DOHH2 (cell line): ENCODE results near the gene SP9.

ENCODE experiments used
- EZH2phosphoT487 ChIP-seq: fragments of 200-600 bp; sonication (generic); IDR thresholded peaks from 2 replicates; pipeline ENCODE4 v1.6.1; 2017; ENCODE audit warnings: borderline replicate concordance, mild to moderate bottlenecking, antibody characterized with exemption, low read length, moderate library complexity, mixed read lengths
- TF ChIP-seq, protein P1 (sequence below): fragments of 200-600 bp; sonication (generic); IDR thresholded peaks from one replicate; pipeline ENCODE4 v1.5.1; 2014; ENCODE audit warnings: antibody characterized with exemption, mild to moderate bottlenecking, low read depth, low read length; ENCODE audit not compliant: poor library complexity, severe bottlenecking

DNA sequence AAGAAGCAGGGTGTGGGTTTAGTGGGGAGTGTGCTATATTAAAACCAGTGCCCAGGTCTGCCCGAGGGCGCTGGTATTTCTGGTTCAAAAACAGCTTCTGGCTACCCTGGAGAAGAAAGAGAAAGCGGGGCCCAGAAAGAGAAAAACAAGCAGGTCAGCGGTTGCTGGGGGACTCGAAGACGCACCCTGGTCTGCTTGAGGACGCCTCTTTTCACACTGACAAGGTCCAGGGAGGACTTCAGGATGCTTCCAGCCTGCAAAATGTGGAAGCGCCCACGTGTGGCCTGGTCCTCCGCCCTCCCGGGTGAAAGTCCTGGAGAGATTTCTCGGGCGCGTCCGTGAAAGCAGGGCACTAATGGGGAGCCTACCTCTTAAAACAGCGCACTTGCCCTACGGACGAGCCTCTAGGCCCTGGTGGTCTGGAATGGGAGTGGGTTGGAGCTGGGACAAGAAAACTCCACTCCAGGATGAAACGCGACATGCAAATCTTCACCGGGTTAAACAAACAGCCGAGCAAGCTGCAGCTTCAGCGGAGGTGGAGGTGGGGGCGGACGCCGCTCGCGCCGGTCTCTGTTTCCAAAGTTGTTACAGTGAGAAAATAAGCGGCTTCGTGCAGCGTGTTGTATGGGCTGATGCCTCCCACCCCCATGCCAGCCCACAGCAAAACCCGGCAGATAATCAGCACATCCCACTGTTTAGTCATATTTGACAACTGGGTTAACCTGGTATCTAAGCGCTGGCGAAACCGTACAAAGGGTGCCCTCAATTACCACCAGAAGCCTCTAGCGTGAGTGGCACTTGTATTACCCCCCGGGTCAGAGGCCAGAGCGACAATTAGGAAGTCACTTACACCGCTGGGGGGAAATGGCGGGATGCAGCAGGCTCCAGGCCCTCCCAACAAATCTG, 1.1 kb upstream of the SP9 start:
- TF ChIP-seq, protein P1, sequence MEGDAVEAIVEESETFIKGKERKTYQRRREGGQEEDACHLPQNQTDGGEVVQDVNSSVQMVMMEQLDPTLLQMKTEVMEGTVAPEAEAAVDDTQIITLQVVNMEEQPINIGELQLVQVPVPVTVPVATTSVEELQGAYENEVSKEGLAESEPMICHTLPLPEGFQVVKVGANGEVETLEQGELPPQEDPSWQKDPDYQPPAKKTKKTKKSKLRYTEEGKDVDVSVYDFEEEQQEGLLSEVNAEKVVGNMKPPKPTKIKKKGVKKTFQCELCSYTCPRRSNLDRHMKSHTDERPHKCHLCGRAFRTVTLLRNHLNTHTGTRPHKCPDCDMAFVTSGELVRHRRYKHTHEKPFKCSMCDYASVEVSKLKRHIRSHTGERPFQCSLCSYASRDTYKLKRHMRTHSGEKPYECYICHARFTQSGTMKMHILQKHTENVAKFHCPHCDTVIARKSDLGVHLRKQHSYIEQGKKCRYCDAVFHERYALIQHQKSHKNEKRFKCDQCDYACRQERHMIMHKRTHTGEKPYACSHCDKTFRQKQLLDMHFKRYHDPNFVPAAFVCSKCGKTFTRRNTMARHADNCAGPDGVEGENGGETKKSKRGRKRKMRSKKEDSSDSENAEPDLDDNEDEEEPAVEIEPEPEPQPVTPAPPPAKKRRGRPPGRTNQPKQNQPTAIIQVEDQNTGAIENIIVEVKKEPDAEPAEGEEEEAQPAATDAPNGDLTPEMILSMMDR: no peak
- TF ChIP-seq EZH2phosphoT487: no peak
